Epithelial cell of prostate (primary cell): Measurements from ENCODE around the gene DDC.
"Not testable (repeated sequence)": the region's sequence is repeated elsewhere in the genome, so short reads cannot be mapped to it uniquely, and the experiment has no call there.

Experiments used
- DNase-seq: peaks from one replicate; pipeline ENCODE4 v3.0.0-alpha.2; 2011; ENCODE audit warnings: low read depth, low spot score
- H3K27ac ChIP-seq: fragments of 450-650 bp; 2 replicates; pipeline ENCODE4 v1.5.1; 2017; ENCODE audit warnings: mild to moderate bottlenecking

Gene DDC

DNA sequence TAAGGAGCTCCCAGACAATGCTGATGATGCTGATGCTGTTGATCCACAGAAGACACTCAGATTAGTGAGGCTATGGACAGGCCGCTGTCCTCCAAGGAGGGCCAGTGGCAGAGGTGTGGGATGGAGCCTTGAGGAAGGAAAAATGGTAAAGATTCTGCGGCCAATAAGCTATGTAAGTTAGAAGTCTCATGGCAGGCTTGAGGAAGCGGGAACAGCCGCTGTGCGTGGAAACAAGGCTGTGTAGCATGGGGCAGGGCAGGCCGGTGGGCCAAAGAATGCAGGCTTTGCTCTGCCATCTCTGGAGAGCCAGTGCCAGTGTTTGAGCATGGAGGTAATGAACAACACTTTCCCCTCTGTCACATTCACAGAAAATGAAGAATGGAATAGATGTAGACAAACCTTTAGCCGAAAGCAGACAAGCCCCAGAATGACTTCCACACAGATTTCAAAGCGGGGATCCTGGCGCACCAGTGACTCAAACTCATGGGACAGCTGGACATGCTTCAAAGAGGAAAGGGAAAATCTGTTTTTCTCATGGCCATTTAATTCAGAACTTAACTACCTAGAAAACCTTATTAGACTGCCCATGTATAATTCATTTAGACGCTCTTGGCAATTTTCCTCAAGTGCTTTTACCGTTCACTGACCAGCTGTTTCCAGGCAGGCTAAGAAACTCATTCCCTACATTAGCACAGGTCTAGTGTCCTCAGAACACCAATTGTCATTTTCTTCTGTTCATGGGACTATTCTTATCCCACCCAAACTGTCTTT is 98.2 kb downstream of the DDC start:
- DNase-seq, result no peak
- H3K27ac ChIP-seq, result no peak overlapping the region

DNA sequence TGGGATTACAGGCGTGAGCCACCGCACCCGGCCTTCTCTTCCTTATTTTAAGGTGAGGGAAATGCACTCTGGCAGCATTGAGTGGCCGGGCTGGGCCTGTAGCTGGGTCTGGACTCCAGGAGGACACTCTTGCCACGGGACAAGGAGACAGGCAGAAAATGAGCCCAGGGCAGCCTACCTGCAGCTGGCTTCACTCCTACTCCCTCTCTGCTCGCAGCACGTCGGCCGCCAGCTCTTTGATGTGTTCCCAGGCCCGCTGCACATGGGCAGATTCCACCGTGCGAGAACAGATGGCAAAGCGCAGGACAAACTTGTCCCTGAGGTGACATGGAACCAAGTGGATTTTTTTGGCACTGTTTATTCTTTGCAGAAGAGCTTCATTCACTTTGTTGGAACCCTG is 102.2 kb downstream of the DDC start:
- DNase-seq, result no peak

DNA sequence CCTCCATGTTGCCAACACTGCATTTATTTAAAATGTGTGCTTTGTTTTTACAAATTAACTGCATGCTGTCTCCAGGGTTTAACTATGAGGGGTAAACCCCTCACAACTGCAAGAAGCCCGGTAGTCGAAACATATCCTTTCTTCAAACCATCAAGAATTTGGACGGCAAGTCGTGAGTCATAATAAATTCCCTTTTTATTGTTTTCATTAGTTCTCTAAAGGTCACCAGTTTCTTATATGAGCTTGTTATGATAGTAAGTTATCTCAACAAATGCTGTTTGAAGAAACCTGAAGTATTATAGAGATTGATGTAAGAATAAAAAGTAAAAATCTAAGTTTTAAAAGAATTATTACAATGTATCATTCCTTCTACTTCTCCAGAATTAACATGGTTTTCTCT is 102.8 kb downstream of the DDC start:
- no peak overlapping the region for H3K27ac ChIP-seq

More for the DNA sequence above, 102.2 kb downstream of the DDC start:
- H3K27ac ChIP-seq, result no peak overlapping the region

DNA sequence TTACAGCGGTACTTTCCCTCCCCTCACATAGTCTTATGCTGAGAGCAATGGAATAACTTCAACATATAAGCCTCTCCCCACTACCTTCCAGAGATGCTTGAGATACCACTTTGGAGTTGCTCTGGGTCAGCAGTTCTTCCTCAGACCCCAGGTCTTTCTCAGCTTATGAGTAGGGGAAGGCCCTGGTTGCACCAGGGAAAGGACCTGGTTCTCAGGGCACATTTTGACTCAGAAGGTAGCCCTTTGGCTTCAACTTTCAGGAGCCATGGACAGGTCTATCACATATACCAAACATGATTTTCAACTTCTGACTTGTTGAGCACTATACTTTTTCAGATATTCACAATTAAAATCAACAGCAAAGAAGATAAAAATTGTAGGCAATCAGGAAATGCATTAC is 103.5 kb downstream of the DDC start:
- no peak overlapping the region for H3K27ac ChIP-seq

More for the DNA sequence above, 102.8 kb downstream of the DDC start:
- DNase-seq, result no peak

DNA sequence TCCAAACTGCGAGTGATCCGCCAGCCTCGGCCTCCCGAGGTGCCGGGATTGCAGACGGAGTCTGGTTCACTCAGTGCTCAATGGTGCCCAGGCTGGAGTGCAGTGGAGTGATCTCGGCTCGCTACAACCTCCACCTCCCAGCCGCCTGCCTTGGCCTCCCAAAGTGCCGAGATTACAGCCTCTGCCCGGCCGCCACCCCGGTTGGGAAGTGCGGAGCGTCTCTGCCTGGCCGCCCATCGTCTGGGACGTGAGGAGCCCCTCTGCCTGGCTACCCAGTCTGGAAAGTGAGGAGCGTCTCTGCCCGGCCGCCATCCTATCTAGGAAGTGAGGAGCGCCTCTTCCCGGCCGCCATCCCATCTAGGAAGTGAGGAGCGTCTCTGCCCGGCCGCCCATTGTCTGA is 106.0 kb downstream of the DDC start:
- H3K27ac ChIP-seq, DNase-seq: not testable (repeated sequence)

More for the DNA sequence above, 103.5 kb downstream of the DDC start:
- DNase-seq, result no peak

DNA sequence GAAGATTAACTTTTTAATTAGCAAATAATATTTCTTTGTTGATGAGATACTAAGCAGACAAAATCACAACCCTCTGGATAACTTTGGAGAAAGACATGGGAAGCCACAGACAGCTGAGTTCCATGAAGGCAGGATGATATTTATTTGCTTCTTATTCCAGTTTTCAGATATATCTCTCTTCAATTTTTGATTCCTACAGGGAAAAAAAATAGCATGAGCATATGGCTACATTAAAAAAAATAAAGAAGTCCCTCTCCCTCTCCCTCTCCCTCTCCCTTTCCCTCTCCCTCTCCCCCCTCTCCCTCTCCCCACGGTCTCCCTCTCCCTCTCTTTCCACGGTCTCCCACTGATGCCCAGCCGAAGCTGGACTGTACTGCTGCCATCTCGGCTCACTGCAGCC is 106.6 kb downstream of the DDC start:
- not testable (repeated sequence) for DNase-seq

DNA sequence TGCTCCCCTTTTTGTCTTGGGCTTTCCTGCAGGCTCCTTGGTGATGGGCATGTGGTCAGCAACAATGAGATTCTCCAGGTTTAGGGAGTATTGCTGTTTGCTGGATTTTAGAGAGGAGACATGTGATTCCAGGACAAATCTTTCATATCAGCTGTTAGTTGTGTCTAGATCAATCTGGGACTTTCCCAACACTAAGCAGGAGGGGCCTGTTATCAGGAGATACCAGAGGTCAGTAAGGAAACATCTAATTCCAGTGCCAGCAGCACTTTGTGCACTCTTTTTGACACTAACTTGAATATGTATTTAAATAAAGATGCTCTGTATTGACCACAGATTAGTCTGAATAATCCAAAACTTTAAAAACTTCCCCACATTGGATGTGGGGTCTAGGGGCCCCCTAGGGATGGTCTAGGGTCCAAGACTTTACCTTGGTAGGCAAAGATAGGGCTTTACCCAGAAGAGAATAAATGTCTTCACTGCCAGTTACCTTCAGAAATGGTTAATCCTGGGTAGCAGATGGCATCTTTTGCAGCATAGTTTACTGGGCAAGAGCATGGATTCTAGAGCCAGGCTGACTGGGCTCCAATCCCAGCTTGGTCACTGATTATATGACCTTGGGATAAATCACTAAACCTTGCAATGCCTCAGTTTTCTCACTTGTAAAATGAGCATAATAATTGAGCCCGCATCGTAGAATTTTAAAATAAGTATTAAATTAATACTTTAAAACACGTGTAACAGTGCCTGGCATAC is 108.7 kb downstream of the DDC start:
- no peak for DNase-seq
- H3K27ac ChIP-seq, result no peak overlapping the region

More for the DNA sequence above, 106.6 kb downstream of the DDC start:
- not testable (repeated sequence) for H3K27ac ChIP-seq

DNA sequence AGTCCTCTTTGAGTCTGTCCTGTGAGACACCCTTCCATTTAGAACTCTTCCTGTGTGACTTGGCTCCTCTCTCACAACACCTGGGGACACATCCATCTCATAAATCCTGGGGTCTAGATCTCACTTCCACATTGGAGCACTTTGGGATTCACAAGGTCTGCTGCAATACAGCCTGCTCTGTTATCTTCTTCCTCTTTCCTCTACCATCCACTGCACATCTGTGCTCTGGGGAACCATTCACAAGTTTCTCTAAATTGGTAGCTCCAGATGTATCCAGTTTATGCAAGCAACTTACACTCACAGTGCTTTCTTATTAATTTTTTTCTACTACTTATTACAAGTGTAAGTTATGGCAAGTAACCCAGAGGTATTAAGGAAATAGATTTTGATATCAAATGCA is 109.5 kb downstream of the DDC start:
- no peak overlapping the region for H3K27ac ChIP-seq
- no peak for DNase-seq

DNA sequence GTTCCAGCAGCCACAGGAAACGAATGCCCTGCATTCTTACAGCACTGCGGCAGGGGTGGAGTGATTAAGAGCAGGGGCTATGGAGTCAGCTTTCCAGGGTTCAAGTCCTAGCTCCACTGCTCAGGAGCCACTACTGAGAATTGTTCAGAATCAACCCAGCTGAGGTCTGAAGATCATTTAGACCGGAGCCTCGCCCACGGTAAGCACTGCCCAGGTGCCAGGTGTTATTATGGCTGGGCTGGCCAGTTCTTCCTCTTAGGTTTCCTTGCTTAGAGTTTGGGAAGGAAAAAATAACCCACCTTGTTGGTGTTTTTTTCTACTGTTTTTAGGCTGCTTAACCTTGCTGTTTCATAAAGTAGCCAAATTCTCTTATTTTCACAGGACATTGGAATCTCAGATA is 110.2 kb downstream of the DDC start:
- DNase-seq, result no peak
- H3K27ac ChIP-seq, result no peak overlapping the region

DNA sequence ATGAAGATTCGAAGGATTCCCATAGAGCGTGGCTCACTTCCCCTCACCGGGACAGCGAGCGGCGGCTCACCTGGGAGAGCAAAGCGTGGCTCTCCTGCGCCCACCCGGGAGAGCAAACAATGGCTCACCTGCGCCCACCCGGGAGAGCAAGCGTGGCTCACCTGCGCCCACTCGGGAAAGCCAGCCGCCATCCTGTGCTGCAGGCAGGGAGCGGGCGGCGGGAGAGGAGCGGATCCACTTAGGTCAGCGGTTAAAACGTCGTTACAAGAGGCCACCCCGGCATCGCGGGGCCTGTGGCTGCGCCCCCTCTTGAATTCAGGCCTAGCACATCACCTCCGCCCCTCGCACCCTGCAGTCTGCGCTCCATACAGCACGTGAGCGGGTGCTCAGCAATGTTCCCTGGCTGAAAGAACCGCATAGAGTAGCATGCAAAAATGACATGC is 114.6 kb downstream of the DDC start:
- DNase-seq, result no peak
- peak overlapping the region; percentile 59 for H3K27ac ChIP-seq

DNA sequence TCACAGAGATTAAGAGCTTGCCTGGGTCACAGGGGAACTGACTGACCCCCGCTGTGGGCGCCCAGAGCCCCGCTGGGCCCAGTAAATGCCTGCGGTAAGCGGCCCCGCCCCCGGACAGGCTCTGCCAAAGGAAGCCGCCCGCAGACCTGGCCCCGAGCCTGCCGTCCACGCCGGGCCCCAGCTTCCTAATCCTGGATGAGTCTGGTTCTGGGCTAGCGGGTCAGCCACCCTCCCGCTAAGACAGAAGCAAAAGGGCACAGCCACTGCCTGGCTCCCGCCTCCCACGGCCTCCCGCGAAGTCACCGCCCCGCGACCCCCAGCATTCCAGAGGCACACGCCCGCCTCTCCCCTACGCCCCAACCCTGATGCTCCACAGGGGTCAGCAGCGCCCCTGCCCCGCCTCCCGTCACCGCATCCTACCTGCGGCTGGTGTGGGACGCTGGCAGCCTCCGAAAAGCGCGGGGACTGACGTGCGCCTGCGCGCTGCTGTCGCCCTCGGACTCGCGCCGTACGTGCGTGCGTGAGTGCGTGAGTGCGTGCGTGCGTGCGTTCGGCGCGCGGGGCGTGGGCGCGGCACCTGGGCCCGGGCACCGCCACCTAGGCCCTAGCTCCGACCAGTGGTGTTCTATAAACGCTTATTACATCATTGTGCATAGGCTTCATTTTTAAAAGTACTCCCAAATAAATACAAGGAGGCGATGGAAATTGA is 115.2 kb downstream of the DDC start, which contains the start of gene FIGNL1:
Gene FIGNL1, minus strand, starts transcription at position 470 of the 709 bp plus-strand sequence. CDS start 3,063 bp downstream, outside the sequence.
- no peak for DNase-seq
- peak within 1 kb of the TSS; percentile 59 for H3K27ac ChIP-seq

DNA sequence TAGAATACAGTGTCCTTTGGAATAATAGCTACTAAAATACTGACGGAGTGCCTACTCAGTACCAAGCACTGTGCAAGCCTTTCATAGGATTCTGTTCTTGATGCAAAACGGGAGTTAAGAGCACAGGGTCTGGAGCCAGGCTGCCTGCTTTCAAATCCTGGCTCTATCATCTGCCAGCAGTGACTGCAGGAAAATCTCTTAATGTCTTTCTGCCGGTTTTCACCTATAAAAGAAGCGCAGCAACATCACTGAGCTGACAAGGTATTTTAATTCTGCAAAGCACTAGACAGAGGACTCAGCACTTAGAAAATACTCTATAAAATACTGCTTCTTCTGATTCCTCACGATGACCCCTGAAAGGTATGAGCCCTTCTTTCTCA is 115.7 kb downstream of the DDC start:
- no peak for DNase-seq
- H3K27ac ChIP-seq, result peak overlapping the region; percentile 59

DNA sequence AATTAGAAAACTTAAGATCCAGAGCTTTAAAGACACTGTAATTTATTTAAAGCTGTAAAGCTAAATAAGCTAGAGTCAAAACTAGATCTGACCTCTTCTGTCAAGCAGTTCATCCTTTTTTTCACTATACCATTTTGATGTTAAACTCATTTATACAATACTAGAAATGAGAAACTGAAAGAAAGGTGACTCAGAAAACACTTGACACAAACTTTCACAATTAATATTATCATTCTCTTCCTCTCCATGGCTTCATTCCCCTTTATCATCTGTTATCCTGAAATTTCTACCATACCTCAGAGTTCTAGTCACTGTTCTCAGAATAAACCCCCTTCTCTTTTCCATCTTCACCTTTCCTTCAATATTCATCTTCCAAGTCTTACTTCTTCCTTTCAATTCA is 116.4 kb downstream of the DDC start:
- H3K27ac ChIP-seq, result no peak overlapping the region
- DNase-seq, result no peak

DNA sequence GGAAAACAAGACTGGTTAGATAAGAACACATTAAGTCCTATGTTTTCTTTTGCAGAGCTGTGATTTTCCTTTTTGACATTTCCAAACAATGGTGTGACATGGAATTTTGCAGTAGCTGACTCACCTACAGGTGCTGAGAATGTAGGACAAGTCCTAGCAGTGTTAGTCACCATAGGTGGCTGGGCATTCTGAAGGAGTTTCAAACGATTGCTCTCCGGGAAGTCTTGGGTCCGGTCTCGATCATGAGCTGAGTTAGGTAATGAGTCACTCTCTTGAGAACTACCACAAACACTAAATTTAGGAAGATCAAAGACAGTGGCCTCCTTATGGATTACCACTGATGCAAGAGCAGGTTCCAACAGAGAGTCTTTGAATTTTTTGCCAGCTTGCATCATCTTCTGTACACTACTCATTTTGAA is 118.7 kb downstream of the DDC start:
- peak overlapping the region; percentile 78 for H3K27ac ChIP-seq
- DNase-seq, result peak; percentile 97

DNA sequence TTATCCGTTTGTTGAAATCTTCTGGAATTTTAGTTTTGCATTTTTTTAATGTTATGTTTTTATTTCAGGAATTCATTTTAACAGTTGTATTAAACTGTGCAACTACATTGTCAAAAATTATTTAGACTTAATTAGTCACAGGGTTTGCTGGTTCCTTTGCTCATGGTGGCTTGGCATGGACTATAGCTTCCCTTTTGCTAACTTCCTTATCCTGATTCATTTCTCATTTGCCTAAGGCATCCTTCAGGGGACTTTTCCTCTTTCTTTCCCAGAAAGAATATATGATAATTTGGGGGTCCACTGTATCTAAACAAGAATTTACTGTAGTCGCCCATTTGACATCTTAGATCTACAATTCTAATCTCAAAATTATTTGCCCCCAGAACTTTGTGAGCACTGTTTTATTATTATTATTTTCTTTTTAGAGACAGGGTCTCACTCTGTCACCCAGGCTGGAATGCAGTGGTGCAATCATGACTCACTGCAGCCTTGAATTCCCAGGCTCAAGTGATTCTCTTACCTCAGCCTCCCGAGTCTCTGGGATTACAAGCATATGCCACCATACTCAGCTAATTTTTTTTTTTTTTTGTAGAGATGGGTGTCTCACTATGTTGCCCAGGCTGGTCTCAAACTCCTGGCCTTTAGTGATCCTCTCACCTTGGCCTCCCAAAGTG is 128.9 kb downstream of the DDC start:
- peak overlapping the region; percentile 76 for H3K27ac ChIP-seq
- DNase-seq, result peak; percentile 24

DNA sequence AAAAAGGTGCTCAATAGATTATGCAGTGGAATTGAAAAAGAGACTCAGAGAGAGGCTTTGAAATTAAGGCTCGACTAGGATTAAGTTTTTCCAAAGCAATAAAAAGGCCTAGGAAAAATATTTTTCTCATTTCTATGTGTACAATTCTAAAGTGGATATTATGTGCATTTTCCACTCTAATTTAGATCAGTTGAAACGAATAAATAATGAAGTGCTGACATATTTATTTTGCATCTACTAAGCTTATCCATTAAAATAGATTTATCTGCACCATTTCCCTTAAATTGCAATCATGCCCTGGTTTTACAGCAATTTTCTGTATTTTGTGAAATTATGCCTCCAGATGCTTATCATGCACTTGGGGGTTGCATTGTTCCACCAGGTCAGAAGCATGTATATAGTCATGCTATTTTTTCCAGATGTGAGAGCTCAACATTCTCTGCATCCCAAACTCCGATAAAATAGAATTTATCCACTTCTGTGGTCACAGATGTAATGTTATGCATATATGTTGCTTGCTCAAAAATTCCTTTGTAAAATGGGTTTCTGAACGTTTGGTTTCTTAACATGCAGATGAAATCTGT is 133.4 kb downstream of the DDC start:
- DNase-seq, result no peak
- H3K27ac ChIP-seq, result no peak overlapping the region

DNA sequence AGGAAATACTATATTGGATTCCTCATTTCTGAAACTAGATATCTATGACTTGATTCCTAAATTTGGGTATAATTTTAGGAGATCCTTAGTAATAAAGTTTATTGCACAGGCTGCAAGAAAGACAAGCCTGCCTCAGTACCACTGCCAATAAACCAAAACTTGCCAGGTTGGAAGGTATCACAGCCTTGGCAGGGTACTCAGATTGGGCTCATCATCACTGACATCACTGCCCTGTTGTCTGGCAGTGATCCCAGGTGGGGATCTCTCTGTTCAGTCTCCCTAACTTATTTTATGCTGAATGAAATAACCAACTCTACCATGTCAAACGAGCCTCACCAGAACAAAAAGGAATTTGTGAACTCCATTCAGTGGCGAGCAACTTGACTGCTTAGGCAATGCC is 133.9 kb downstream of the DDC start:
- DNase-seq, result no peak

DNA sequence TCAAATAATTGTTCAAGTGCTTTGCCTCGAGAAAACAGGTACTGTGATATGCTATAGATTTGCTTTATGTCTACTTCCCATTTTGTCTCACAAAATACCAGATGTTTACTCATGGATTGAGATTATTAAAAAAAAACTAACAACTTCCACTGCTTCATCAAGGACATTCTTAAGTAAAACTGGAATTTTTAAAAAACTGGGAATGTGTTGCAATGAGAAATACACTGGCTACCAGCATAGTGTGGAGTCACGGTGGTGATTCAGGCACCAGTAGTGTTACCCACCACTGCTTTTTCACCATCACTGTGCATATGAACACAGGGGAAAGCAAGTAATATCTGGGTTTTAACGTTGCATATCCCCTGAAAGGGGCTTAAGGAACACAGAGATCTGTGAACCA is 136.3 kb downstream of the DDC start:
- H3K27ac ChIP-seq, result no peak overlapping the region
- no peak for DNase-seq

More for the DNA sequence above, 133.9 kb downstream of the DDC start:
- no peak overlapping the region for H3K27ac ChIP-seq

DNA sequence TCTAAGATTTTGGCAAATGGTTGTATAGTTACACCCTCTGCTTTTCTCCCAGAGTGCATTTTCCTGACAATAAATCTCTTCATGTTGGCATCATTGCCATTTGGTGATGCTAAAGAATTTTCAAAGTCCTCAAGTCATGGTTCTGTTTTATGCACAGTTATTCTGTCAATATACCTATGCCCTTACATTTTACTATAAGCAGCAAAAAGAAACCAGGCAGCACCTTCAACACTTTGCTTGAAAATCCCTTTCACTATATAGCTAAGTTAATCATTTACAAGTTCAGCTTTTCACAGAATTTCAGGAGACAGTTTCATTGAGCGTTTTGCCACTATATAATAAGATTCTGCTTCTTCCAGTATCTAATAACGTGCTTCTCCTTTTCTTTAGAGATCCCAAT is 137.7 kb downstream of the DDC start:
- DNase-seq, result no peak
- H3K27ac ChIP-seq, result no peak overlapping the region
